ENCODE data around the gene OXSR1.

DNA sequence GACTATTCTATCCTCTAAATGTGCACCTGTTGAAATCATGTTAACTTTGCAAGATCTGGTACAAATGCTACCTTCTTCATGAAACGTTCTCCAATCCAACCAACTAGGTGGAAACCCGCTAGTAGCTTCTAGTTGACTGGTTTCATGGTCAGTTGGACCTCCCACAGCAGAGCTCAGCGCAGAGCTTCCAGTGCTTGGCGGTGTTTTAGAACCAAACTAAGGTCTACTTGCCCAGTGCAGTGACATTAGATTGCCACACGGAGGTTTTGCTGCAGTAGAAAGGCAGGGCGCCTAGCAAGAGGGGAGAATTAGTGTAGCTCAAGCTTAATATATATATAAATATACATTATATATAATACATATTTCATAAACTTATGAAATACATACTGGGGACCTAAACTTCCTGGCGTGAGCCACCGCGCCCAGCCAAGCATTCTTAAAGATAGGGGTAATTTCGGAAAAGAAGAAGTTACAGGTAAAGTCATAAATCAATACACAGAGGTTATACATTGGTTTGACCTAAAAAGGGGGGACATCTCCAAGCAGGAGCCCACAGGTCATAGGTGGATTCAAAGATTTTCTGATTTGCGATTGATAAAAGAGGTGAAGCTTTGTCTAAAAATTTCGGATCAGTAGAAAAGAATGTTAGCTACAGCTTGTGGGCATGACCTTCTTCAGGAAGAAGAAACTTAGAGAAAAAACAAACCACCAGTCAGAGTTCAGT is 2.1 kb upstream of the OXSR1 start:
- TF ChIP-seq, protein P1, sequence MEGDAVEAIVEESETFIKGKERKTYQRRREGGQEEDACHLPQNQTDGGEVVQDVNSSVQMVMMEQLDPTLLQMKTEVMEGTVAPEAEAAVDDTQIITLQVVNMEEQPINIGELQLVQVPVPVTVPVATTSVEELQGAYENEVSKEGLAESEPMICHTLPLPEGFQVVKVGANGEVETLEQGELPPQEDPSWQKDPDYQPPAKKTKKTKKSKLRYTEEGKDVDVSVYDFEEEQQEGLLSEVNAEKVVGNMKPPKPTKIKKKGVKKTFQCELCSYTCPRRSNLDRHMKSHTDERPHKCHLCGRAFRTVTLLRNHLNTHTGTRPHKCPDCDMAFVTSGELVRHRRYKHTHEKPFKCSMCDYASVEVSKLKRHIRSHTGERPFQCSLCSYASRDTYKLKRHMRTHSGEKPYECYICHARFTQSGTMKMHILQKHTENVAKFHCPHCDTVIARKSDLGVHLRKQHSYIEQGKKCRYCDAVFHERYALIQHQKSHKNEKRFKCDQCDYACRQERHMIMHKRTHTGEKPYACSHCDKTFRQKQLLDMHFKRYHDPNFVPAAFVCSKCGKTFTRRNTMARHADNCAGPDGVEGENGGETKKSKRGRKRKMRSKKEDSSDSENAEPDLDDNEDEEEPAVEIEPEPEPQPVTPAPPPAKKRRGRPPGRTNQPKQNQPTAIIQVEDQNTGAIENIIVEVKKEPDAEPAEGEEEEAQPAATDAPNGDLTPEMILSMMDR (IDR thresholded peaks at IDR 0.05), result no peak
- no peak for TF ChIP-seq POLR2AphosphoS5 (IDR thresholded peaks at IDR 0.05)
